NCI-H82 (cell line): ENCODE measurements around the gene STOML3.
"Not testable (repeated sequence)": the region's sequence is repeated elsewhere in the genome, so short reads cannot be mapped to it uniquely, and the experiment has no call there.

Experiments
- DNase-seq: peaks from one replicate; lab custom pipeline; 2025; lab: John Stamatoyannopoulos, UW

Gene STOML3

GRCh38 chr13:38990693-38991092 lies at the start of gene STOML3:
Gene STOML3 (minus strand): TSS chr13:38990831. CDS start chr13:38990721, 110 bp downstream.
- no peak for DNase-seq

GRCh38 chr13:39040206-39040605 lies 49.6 kb upstream of the STOML3 start:
- no peak for DNase-seq

- DNase-seq = no peak
Measured at GRCh38 chr13:39039041-39039440, 48.4 kb upstream of the STOML3 start.

- no peak for DNase-seq
Measured at GRCh38 chr13:39038569-39039030, 48.0 kb upstream of the STOML3 start.

GRCh38 chr13:39037880-39038568 lies 47.4 kb upstream of the STOML3 start, which contains the start of the genes NHLRC3 and PROSER1:
Gene NHLRC3 (plus strand): TSS chr13:39038456. CDS start chr13:39038640, 184 bp downstream.
Gene PROSER1 (minus strand): TSS chr13:39038089. CDS start chr13:39037242, 847 bp downstream.
- DNase-seq = peak; percentile 96

- DNase-seq = peak; percentile 82
Measured at GRCh38 chr13:39037410-39037879, 46.8 kb upstream of the STOML3 start.

- DNase-seq = peak; percentile 54
Measured at GRCh38 chr13:39036212-39036611, 45.6 kb upstream of the STOML3 start.

- no peak for DNase-seq
Measured at GRCh38 chr13:39035799-39036198, 45.2 kb upstream of the STOML3 start.

- peak; percentile 65 for DNase-seq
Measured at GRCh38 chr13:39035204-39035603, 44.6 kb upstream of the STOML3 start.

GRCh38 chr13:39034085-39034484 lies 43.5 kb upstream of the STOML3 start:
- DNase-seq = no peak

GRCh38 chr13:39032150-39032549 lies 41.5 kb upstream of the STOML3 start:
- no peak for DNase-seq

- DNase-seq = no peak
Measured at GRCh38 chr13:39025433-39025839, 34.8 kb upstream of the STOML3 start.

GRCh38 chr13:39023761-39024160 lies 33.1 kb upstream of the STOML3 start:
- DNase-seq = no peak

- DNase-seq = no peak
Measured at GRCh38 chr13:39023316-39023715, 32.7 kb upstream of the STOML3 start.

- no peak for DNase-seq
Measured at GRCh38 chr13:39020853-39021462, 30.3 kb upstream of the STOML3 start.

GRCh38 chr13:39016787-39017186 lies 26.2 kb upstream of the STOML3 start:
- DNase-seq = peak; percentile 62

- peak; percentile 27 for DNase-seq
Measured at GRCh38 chr13:39016087-39016486, 25.5 kb upstream of the STOML3 start.

GRCh38 chr13:39013462-39013861 lies 22.8 kb upstream of the STOML3 start:
- DNase-seq = no peak

GRCh38 chr13:39012608-39013007 lies 22.0 kb upstream of the STOML3 start:
- DNase-seq = peak; percentile 60

- not testable (repeated sequence) for DNase-seq
Measured at GRCh38 chr13:39006371-39007111, 15.9 kb upstream of the STOML3 start.

- no peak for DNase-seq
Measured at GRCh38 chr13:38998739-38999138, 8.1 kb upstream of the STOML3 start.

- no peak for DNase-seq
Measured at GRCh38 chr13:38993381-38993780, 2.8 kb upstream of the STOML3 start.

- peak; percentile 17 for DNase-seq
Measured at GRCh38 chr13:38981096-38981495, 9.5 kb downstream of the STOML3 start.
